Caco-2 (cell line): ENCODE data around the gene LRBA. TPM values are rescaled to one million over a fixed set of nuclear protein-coding genes. Genes with fewer than 3 reads are reported as not detected.

ENCODE experiments used
- BruUV-seq: library from RNA; stranded (reverse); fragments of 400-500 nt; replicated peaks from 2 replicates; lab custom pipeline; 2021; lab: Mats Ljungman, UMichigan
- CTCF ChIA-PET: fragments of 300-600 bp; sonication (Branson Sonifier 250); formaldehyde crosslinking; loops from one replicate; lab custom pipeline; 2022; ENCODE audit warnings: antibody characterized with exemption; lab: Charles Lee
- POLR2A ChIA-PET: fragments of 300-600 bp; sonication (Branson Sonifier 250); formaldehyde crosslinking; loops from one replicate; lab custom pipeline; 2022; ENCODE audit warnings: antibody characterized with exemption; lab: Charles Lee
- DNase-seq, 2 experiments: peaks; one replicate each; pipeline versions ENCODE4 v3.0.0 to v3.0.0-alpha.2; 2020 to 2022
- H3K27me3 ChIP-seq: replicated peaks from 2 replicates; pipeline ENCODE4 v1.6.0; 2011; ENCODE audit warnings: low read length; ENCODE audit not compliant: control insufficient read depth, insufficient read depth
- H3K36me3 ChIP-seq: 2 replicates; pipeline ENCODE4 v1.5.1; 2011; ENCODE audit warnings: low read length; ENCODE audit not compliant: control insufficient read depth, insufficient read depth
- H3K4me1 ChIP-seq: fragments of 250-450 bp; sonication (Bioruptor Pico); 2 replicates; pipeline ENCODE4 v1.5.1; 2020; ENCODE audit warnings: mild to moderate bottlenecking
- H3K4me3 ChIP-seq: 2 replicates; pipeline ENCODE4 v1.5.1; 2011; ENCODE audit warnings: low read depth, mild to moderate bottlenecking, control low read depth, low read length
- H3K9me3 ChIP-seq: fragments of 250-450 bp; sonication (Bioruptor Pico); 2 replicates; pipeline ENCODE4 v1.5.1; 2020; ENCODE audit warnings: mild to moderate bottlenecking, moderate library complexity
- H3K27ac Mint-ChIP-seq: one replicate; pipeline ENCODE4 v1.8.0; 2022; ENCODE audit warnings: mixed read lengths; ENCODE audit not compliant: unreplicated experiment
- H3K27me3 Mint-ChIP-seq: one replicate; pipeline ENCODE4 v1.8.0; 2022; ENCODE audit warnings: mixed read lengths; ENCODE audit not compliant: insufficient read depth, unreplicated experiment
- H3K36me3 Mint-ChIP-seq: one replicate; pipeline ENCODE4 v1.8.0; 2022; ENCODE audit warnings: mild to moderate bottlenecking, mixed read lengths; ENCODE audit not compliant: insufficient read depth, unreplicated experiment
- H3K4me1 Mint-ChIP-seq: one replicate; pipeline ENCODE4 v1.8.0; 2022; ENCODE audit warnings: low read depth, mixed read lengths; ENCODE audit not compliant: unreplicated experiment
- H3K4me3 Mint-ChIP-seq: one replicate; pipeline ENCODE4 v1.8.0; 2022; ENCODE audit warnings: mild to moderate bottlenecking, moderate library complexity, mixed read lengths; ENCODE audit not compliant: unreplicated experiment
- H3K9me3 Mint-ChIP-seq: one replicate; pipeline ENCODE4 v1.8.0; 2022; ENCODE audit warnings: mixed read lengths; ENCODE audit not compliant: unreplicated experiment
- CTCF ChIP-seq, 2 experiments: fragments of 200-600 bp in 1 of 2; IDR thresholded peaks; 1 replicate in 1 of 2; 2 replicates in 1 of 2; pipeline versions ENCODE4 v1.5.1 to v1.8.0; 2011 to 2022; ENCODE audit warnings: antibody characterized with exemption in 1 of 2, control low read depth in 1 of 2, inconsistent platforms in 1 of 2, low read depth in 1 of 2, low read length in 1 of 2, mild to moderate bottlenecking in 1 of 2, moderate library complexity in 1 of 2; ENCODE audit not compliant: insufficient read depth in 1 of 2, severe bottlenecking in 1 of 2, unreplicated experiment in 1 of 2
- intact Hi-C: fragments of 100-400 bp; cut with micrococcal nuclease; formaldehyde crosslinking; loops from one replicate; pipeline ENCODE4 v1.10.0; 2022; ENCODE audit not compliant: unreplicated experiment
- total RNA-seq: library from RNA; stranded (reverse); gene quantifications from 2 replicates; pipeline ENCODE4 v1.2.3, GENCODE V29; 2022

The LRBA gene
- total RNA-seq, 1 experiment from 2014 or later, result 53.2 TPM

DNA sequence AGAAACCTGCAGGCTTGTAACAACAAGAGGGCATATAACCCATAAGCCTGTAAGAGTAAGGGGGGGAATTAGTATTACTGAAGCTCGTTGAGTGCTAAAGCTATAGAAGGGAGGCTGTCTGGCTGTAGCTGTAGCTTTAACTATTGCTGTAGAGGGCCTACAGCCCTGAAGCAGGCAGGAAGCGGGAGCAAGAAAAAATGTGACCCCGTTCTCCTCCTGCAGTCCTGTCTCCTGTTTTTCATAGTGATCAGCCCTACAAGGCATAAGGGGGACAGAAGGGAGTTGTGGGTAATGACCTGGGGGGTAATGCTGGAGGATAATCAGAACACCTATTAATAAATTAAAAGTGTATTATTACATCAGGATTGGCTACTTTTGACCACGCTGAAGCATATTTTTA lies 640.1 kb downstream of the LRBA start:
- BruUV-seq, result no TSS peak
- Histone ChIP-seq H3K4me1 (no peaks in the 10 kb centered on the region), H3K36me3 (no peaks in the 10 kb centered on the region), H3K27me3 (no peaks in the 10 kb centered on the region), H3K9me3 (no peaks in the 10 kb centered on the region), H3K4me3 (no peak overlapping the region)
- H3K4me3 Mint-ChIP-seq, result no peak overlapping the region
- peaks cover 9% of the 10 kb centered on the region for H3K9me3 Mint-ChIP-seq
- H3K27me3 Mint-ChIP-seq, result no peaks in the 10 kb centered on the region
- no peaks in the 10 kb centered on the region for H3K36me3 Mint-ChIP-seq
- ChIA-PET POLR2A (no interaction called here), CTCF (no interaction called here)
- intact Hi-C loops, result no loop called here
- no peaks in the 10 kb centered on the region for H3K4me1 Mint-ChIP-seq
- no peak for TF ChIP-seq CTCF (IDR thresholded peaks at IDR 0.05; ENCODE audit: insufficient read depth in 1 of 2, low read depth in 1 of 2, low read length in 1 of 2, severe bottlenecking in 1 of 2, unreplicated experiment in 1 of 2)
- DNase-seq, result no peak
- no peak overlapping the region for H3K27ac Mint-ChIP-seq

- H3K9me3 ChIP-seq, result no peaks in the 10 kb centered on the region
- no peaks in the 10 kb centered on the region for H3K4me1 Mint-ChIP-seq
- no peaks in the 10 kb centered on the region for H3K27me3 Mint-ChIP-seq
- TF ChIP-seq CTCF (IDR thresholded peaks at IDR 0.05; ENCODE audit: insufficient read depth in 1 of 2, low read depth in 1 of 2, low read length in 1 of 2, severe bottlenecking in 1 of 2, unreplicated experiment in 1 of 2), result no peak
- no peak for DNase-seq
- CTCF ChIA-PET, result no interaction called here
- no peak overlapping the region for H3K4me3 ChIP-seq
- H3K4me1 ChIP-seq, result no peaks in the 10 kb centered on the region
- POLR2A ChIA-PET, result no interaction called here
- no peak overlapping the region for H3K4me3 Mint-ChIP-seq
- BruUV-seq, result no TSS peak
- no peaks in the 10 kb centered on the region for H3K27me3 ChIP-seq
- intact Hi-C loops, result no loop called here
- H3K36me3 Mint-ChIP-seq, result no peaks in the 10 kb centered on the region
- peaks cover 9% of the 10 kb centered on the region for H3K9me3 Mint-ChIP-seq
- H3K27ac Mint-ChIP-seq, result no peak overlapping the region
- H3K36me3 ChIP-seq, result no peaks in the 10 kb centered on the region
Observed at GRCh38 chr4:150371869-150372268, 643.2 kb downstream of the LRBA start.

DNA sequence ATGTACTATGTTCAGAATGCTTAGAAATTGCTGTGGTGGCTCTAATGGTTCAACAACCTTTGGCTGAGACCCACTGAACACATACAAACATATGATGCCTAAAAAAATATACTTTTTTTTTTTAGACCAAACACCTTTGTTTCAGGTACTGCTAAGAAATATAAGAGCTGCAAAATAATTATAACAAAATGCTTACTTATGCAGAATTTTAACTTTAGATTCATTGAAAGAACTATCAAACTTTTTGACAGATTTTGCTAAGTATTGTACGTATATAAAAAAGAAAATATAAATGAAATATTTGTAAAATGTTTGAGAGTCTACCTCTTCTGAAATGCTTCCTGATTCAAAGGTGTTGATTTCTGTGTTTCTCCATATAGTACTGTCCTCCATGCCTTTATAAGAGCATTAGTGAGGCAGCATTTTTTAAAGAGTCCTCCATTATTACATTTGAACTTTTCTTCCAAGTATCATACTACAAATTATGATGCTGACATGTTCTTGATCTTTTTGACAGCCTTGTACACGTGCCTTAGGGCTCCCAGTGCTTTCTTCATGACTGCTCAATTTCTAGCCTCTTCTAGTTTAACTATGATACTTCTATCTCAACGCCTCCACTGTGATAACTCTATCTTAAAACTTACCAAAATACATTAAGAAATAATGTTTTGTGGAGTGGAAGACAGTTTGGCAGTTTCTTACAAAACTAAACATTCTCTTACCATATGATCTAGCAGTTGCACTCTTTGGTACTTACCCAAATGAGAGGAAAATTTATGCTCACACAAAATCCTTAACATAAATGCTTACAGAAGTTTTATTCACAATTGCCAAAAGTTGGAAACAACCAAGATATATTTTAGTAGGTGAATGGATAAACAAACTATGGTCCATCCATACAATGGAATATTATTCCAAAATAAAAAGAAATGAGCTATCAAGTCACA lies 645.4 kb downstream of the LRBA start:
- no peaks in the 10 kb centered on the region for H3K27me3 Mint-ChIP-seq
- no peak for TF ChIP-seq CTCF (IDR thresholded peaks at IDR 0.05; ENCODE audit: insufficient read depth in 1 of 2, low read depth in 1 of 2, low read length in 1 of 2, severe bottlenecking in 1 of 2, unreplicated experiment in 1 of 2)

More for the DNA sequence above, 645.4 kb downstream of the LRBA start:
- Mint-ChIP-seq H3K4me1 (no peaks in the 10 kb centered on the region), H3K9me3 (no peaks in the 10 kb centered on the region), H3K4me3 (no peak overlapping the region), H3K36me3 (no peaks in the 10 kb centered on the region), H3K27ac (no peak overlapping the region)
- no peaks in the 10 kb centered on the region for H3K4me1 ChIP-seq
- ChIA-PET POLR2A (no interaction called here), CTCF (no interaction called here)
- no peaks in the 10 kb centered on the region for H3K36me3 ChIP-seq
- no peaks in the 10 kb centered on the region for H3K27me3 ChIP-seq
- no peak overlapping the region for H3K4me3 ChIP-seq
- no peaks in the 10 kb centered on the region for H3K9me3 ChIP-seq
- no peak for DNase-seq
- no TSS peak for BruUV-seq
- intact Hi-C loops, result no loop called here
